HG03342 (cell line): Measurements from ENCODE around the gene ZFHX3.
A peak's percentile ranks its signal among the peaks of the same experiment; 100 is the strongest.

ENCODE experiments used
- ATAC-seq: cut with Tn5 transposase; IDR thresholded peaks from one replicate; pipeline ENCODE4 v1.9.1; 2021; ENCODE audit warnings: mild to moderate bottlenecking, moderate library complexity; ENCODE audit not compliant: unreplicated experiment

Gene ZFHX3

DNA sequence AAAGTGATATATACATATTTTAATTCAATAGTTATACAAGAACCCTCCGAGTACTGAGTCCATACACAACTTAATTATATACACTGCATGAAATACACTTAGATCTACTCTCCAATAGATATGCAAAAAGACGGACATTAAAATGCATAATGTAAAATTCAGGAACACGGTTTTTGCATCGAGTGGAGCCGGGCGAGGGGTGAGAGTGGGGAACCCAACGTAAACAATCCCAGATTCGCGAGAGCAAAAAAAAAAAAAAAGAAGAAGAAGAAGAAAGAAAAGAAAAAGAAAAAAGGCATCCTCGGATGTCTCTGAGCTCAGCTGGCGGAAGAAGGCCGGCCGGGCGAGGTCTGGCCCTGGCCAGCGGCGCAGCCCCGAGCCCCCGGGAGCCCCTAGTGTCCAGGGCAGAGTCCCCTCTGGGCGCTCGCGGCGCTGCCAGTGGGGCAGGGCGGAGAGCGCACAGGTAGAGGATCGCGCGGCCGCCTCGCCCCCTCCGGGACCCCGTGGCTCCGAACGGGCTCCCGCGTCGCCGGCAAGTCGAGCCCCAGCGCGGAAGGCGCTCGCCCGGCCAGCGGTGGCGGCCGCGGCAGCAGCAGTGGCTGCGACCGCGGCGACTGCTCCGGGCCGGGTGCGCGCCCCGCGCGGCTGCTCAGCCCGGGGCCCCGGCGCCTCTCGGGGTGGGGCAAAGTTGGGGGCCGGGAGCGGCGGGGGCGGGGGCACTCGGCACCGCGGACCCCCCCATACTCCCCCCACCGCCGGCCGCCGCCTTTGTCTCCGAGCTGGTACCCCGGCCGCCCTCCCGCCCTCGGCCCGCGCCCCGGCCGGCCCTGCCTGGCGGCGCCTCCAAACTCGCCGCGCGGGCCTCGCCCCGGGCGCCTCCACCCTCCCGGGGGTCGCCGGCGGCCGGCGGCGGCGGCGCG, 9.6 kb upstream of the ZFHX3 start:
- ATAC-seq, result peak; percentile 36

DNA sequence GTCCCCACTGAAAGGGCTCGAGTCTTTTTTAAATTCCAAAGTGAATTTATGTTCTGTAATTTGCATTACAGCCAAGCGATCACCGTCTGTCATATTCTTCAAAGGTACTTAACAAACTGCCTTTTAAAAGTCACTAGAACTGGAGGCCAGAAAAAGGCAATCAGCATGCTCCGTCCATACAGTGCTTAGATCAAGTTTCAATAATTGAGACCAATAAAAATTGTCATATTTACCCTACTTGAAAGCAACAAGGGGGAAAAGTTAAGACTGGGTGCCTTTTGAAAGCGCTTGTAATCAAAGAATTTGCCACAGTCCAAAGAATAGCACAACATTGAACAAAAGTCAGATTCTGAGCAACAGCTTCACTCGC, 9.0 kb upstream of the ZFHX3 start:
- ATAC-seq, result no peak

DNA sequence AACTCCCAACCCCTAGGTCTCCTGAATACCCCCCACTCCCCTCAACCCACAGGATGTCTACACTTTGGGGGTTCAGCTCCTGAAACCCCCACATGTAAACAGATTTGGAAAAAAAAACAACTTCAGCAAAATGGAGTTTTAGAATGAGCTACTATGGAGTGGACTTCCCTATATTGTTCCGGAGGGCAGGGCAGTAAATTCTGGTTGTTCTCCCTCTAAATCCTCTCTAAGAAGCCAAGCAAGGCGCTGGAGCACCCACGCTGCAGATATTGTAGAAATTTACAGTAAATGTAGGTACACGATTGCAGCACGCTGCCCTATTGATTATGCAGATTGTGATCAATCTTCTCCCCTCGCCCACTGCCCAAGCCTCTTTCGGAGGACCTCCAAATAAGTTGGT, 8.5 kb upstream of the ZFHX3 start:
- no peak for ATAC-seq

GRCh38 chr16:73054813-73055482, 7.0 kb upstream of the ZFHX3 start:
- ATAC-seq, result no peak

DNA sequence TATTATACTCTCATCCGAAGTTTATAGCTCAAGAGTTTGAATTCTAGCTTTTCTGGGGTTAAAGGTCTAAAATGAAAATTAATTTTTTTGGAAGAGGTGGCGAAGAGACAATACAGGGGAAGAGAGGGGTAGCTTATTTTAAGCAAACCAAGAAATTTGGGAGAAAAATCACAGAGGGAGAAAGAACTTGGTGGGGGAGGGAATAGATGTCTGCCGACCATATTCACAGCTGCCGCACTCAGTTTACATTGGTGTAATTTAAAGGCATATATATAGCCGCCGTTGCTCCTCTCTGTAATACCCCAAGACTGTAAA, 6.5 kb upstream of the ZFHX3 start:
- no peak for ATAC-seq

DNA sequence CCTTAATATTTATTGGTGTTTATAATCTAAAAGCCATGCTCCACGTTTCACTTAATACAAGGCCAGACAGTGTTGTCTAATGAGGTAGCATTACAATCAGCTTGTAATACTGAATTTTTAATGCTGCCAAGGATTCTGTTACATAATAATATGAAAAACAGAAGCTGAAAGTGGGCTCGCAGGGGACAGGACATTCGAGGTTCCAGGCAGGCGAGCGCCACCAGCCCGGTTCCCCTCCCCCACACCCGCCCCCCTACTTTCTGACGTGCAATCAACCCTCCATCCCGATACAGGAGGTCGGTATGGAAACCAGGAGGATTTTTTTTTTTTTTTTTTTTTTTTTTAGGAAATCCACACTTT, 6.2 kb upstream of the ZFHX3 start:
- no peak for ATAC-seq

- ATAC-seq, result no peak
Measured at GRCh38 chr16:73053364-73054124, 5.6 kb upstream of the ZFHX3 start.

GRCh38 chr16:73053038-73053363, 5.1 kb upstream of the ZFHX3 start:
- no peak for ATAC-seq

- ATAC-seq, result no peak
Measured at GRCh38 chr16:73052576-73052975, 4.6 kb upstream of the ZFHX3 start.

DNA sequence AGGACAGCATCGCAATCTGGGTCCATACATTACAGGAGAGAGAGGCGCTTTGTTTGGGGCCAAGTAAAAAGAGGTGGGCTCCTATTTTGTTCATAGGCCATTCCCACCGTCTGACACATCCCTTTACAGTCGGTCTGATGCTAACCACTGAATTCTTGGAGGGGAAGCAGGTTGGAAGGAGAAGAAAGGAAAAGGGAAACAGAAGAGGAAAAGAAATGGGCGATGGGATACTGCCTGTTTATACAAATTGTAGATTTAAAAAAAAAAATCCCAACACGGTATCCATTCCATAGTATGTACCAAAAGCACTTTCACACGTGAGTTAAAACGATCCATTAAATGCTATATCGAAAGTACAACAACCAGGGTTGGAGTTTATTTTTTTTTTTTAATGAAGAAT, 4.0 kb upstream of the ZFHX3 start:
- ATAC-seq, result no peak

DNA sequence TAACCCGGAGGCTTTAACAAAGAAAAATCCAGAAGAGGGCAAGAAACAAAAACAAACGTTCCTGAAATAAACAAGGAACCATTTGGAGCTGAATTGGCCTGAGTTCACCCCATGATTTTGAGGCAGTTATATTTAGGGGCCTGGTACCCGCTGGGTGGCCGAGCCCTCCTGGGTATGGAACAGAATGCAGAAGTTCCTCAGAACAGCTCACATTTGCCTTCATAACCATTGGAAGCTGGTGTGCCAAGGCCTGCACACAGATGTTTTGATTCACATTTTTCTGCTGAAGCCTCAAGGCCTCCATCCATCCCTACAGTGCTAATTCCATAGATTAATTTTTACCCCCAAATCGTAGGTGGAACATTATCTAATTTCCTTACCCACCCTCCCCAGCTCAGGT, 3.3 kb upstream of the ZFHX3 start:
- ATAC-seq, result no peak

- ATAC-seq, result no peak
Measured at GRCh38 chr16:73050201-73051099, 2.5 kb upstream of the ZFHX3 start.

GRCh38 chr16:73049511-73049910, 1.6 kb upstream of the ZFHX3 start:
- ATAC-seq, result no peak

GRCh38 chr16:73049091-73049490, 1.2 kb upstream of the ZFHX3 start:
- ATAC-seq, result no peak

DNA sequence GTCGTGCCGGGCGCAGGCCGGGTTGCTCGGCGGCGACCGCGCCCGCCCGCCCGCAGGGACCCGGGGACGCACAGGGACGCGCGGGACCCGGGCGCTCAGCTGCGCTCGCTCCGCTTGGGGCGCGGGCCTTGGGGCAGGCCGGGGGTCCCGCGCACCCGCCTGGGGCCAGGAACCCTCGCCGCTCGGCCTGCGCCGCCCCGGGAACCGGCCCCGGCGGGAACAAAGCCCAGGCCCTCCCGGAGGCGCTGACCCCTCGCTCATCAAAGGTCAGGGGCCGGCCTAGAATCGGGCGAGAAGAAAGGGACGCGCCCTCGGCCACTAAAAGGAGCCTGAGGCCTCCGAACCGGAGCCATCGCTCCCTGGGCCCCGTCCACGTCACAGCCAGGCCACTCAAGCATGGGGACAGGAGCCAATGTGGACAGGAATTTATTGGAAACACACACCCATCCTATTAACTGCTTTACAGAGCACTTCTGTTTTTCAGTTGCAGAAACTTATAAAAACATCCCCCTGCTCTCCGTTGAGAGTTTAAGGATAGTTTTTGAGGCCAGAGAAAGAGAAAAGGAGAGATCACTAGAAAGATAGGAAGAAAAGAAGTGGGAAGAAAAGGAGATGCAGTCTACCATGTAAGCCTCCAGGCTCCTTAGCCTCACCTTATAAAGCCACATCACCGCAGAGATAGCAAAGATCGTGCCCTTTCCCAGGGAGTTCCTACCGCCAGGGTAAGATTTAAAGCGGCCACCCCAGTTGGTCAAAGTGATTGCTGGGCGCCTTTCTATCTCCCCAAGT, 558 bp upstream of the ZFHX3 start:
- ATAC-seq, result peak; percentile 2

- no peak for ATAC-seq
Measured at GRCh38 chr16:73047221-73047535, 750 bp downstream of the ZFHX3 start.

GRCh38 chr16:73046849-73047214, 1.1 kb downstream of the ZFHX3 start:
- ATAC-seq, result no peak

DNA sequence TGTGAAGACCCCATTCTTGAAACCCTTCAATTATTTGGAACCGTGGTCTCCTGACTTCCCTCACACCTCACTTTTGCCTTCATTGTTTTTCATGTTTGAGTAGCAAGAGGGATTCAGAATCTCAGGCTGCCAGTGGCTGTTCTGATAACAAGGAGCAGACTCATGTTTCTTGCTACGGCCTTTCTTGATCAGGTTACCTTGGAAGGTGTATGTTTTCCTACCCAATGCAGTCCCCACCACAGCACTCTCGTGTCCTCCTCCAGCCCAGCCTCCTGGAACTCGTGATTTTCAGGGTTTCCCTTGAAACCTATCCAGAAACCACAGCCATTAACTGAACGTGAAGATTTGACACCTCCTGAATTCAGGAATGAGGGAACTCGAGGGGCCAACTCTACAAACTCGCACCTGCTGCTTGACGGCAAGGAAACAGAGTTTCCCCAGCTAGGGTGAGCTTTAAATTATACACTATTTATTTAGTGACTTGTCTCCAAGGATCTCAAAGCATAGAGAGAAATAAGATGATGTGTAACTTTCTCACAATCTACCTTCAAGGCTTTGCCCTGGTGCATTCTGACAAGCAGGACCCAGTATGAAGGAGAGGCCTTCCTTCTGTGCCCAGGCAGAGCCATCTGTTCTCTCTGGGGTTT, 1.6 kb downstream of the ZFHX3 start:
- no peak for ATAC-seq

DNA sequence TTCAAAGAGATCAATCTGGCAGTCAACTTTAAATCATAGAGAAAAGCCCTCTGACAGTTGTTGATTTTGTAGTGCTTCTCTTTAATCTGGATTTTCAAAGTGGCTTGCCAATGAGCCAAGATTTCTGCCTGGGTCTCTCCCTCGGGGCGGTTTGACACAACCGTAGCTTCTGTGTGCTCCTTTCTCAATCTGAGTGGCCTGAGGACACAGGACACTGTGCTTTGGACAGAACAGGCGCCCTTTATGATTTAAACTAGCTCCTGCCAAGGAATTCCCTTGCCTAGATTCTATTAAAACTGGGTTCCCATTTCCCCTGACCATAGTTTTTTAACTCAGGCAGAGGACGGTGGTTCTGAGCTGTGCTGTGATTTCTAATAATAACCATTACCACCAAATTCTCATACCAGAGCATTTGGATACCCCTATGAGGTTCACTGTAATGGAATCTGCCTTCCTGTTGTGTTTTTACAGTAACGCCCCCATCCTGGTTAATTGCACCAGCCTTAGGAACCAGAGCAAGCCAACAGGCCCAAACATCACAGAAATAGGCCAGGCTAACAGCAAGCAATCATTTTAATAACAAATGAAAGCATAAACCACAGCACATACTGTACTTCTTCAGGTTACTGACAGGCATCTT, 4.0 kb downstream of the ZFHX3 start:
- no peak for ATAC-seq

DNA sequence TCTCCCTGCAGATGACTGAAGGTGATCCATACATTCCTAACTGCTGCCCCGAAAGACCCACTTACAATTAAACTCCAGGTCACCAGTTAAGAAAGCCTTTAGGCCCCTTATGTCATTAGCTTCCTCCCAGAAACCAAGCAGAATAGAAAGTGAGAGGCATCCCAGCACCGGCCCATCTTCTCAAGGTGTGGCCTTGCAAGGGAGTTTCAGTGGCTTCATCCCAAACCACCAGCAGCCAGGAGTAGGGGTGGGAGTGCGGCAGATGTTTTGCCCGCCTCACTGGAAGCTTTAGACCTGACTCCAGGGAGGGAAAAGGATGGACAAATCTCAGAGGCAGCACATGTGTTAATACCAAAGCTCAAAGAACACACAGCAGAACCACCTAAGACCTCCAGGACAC, 5.1 kb downstream of the ZFHX3 start:
- no peak for ATAC-seq
